ENCODE data around the gene KRTAP10-8. TPM values are rescaled to one million over a fixed set of nuclear protein-coding genes. Genes with fewer than 3 reads are reported as not detected.
"Not testable (repeated sequence)": the region's sequence is repeated elsewhere in the genome, so short reads cannot be mapped to it uniquely, and the experiment has no call there.

Gene KRTAP10-8
- total RNA-seq, 1 experiment from 2014 or later = not detected

- in situ Hi-C loops (cut with HindIII; ENCODE audit: low pct_unique_long_range_greater_than_20kb, low sequenced_read_pairs) (no loop called here), intact Hi-C loops (cut with micrococcal nuclease; ENCODE audit: unreplicated experiment) (no loop called here)
- peaks cover 5% of the 10 kb centered on the region; the same call in 1 of the 2 replicates for H3K4me1 ChIP-seq (ENCODE audit: control insufficient read depth, insufficient read depth, low read length)
- DNase-seq (ENCODE audit: low read depth, low spot score) (no peak), ATAC-seq (peak; percentile 56; the same call in 1 of the 2 replicates)
- no peaks in the 10 kb centered on the region for H3K36me3 ChIP-seq (ENCODE audit: control insufficient read depth, insufficient read depth, low read length)
- ChIA-PET POLR2A (no interaction called here), CTCF (no interaction called here)
- BruUV-seq (replicated peaks) = no TSS peak
- H3K27ac ChIP-seq (ENCODE audit: low read length) = peak overlapping the region; percentile 29; the same call in 1 of the 2 replicates
- no peaks in the 10 kb centered on the region for H3K9me3 ChIP-seq (ENCODE audit: control insufficient read depth, insufficient read depth, low read depth, low read length)
- H3K27me3 ChIP-seq (ENCODE audit: control insufficient read depth, insufficient read depth, low read length) = no peaks in the 10 kb centered on the region
- no peak overlapping the region for H3K4me3 ChIP-seq (ENCODE audit: low read depth in 2 of 2, low read length in 2 of 2)
- TF ChIP-seq POLR2AphosphoS5 (IDR thresholded peaks at IDR 0.05; ENCODE audit: low read depth, low read length) (no peak), SIN3A (IDR thresholded peaks at IDR 0.05; ENCODE audit: borderline replicate concordance, insufficient read depth, low read depth, low read length) (no peak), TCF7L2 (IDR thresholded peaks at IDR 0.05; ENCODE audit: low read depth, low read length) (no peak), REST (IDR thresholded peaks at IDR 0.05; ENCODE audit: insufficient read depth in 1 of 2, low read depth in 2 of 2, low read length in 1 of 2) (no peak), CTCF (IDR thresholded peaks at IDR 0.05) (no peak)
Measured at GRCh38 chr21:44572959-44573583, 38.8 kb upstream of the KRTAP10-8 start.

- intact Hi-C loops (cut with micrococcal nuclease; ENCODE audit: unreplicated experiment); H3K4me1 ChIP-seq (ENCODE audit: control insufficient read depth, insufficient read depth, low read length); BruUV-seq (replicated peaks); H3K9me3 ChIP-seq (ENCODE audit: control insufficient read depth, insufficient read depth, low read depth, low read length); H3K27me3 ChIP-seq (ENCODE audit: control insufficient read depth, insufficient read depth, low read length); in situ Hi-C loops (cut with HindIII; ENCODE audit: low pct_unique_long_range_greater_than_20kb, low sequenced_read_pairs); H3K36me3 ChIP-seq (ENCODE audit: control insufficient read depth, insufficient read depth, low read length); DNase-seq (ENCODE audit: low read depth, low spot score); H3K4me3 ChIP-seq (ENCODE audit: low read depth in 2 of 2, low read length in 2 of 2); POLR2A ChIA-PET; CTCF ChIA-PET: not testable (repeated sequence)
- 0 out of 2 replicates have a peak, but pooled peaks have one; percentile 26 for ATAC-seq
- peak within 1 kb of the TSS; percentile 29; the same call in 1 of the 2 replicates for H3K27ac ChIP-seq (ENCODE audit: low read length)
Measured at GRCh38 chr21:44573630-44574456, 38.0 kb upstream of the KRTAP10-8 start, which contains the start of gene KRTAP10-4. Gene KRTAP10-4 (plus strand): TSS chr21:44573729. CDS start chr21:44573759, 30 bp downstream.
